SK-N-SH treated with all-trans-retinoic acid at 6 μM for 48 hours (cell line): ENCODE measurements around the gene CPNE5.

Experiments
- ATAC-seq: fragments of 200-7000 bp; cut with Tn5 transposase; 3 replicates; pipeline ENCODE4 v1.9.1; 2020; ENCODE audit warnings: mild to moderate bottlenecking, moderate library complexity
- ARNTL ChIP-seq: fragments of 450-650 bp; formaldehyde crosslinking; IDR thresholded peaks from 2 replicates; pipeline ENCODE4 v1.5.0; 2020; ENCODE audit warnings: low read depth, mild to moderate bottlenecking, moderate library complexity, borderline replicate concordance
- CREB5 ChIP-seq: fragments of 250-450 bp; sonication (Bioruptor Pico); IDR thresholded peaks from 2 replicates; pipeline ENCODE4 v1.5.1; 2020; ENCODE audit warnings: low read depth, mild to moderate bottlenecking, moderate library complexity
- CSDC2 ChIP-seq: fragments of 250-450 bp; sonication (Bioruptor Pico); IDR thresholded peaks from 2 replicates; pipeline ENCODE4 v1.5.0; 2020; ENCODE audit warnings: mild to moderate bottlenecking, moderate library complexity
- CSRNP3 ChIP-seq: fragments of 250-450 bp; sonication (Bioruptor Pico); IDR thresholded peaks from 2 replicates; pipeline ENCODE4 v1.5.1; 2021; ENCODE audit warnings: mild to moderate bottlenecking, moderate library complexity
- GLIS3 ChIP-seq: fragments of 250-450 bp; sonication (Bioruptor Pico); IDR thresholded peaks from 2 replicates; pipeline ENCODE4 v1.5.0; 2020; ENCODE audit warnings: mild to moderate bottlenecking, moderate library complexity
- ISL1 ChIP-seq: fragments of 250-450 bp; sonication (Bioruptor Pico); IDR thresholded peaks from 2 replicates; pipeline ENCODE4 v2.1.2; 2022; ENCODE audit warnings: mild to moderate bottlenecking, moderate library complexity
- OSR1 ChIP-seq: fragments of 250-450 bp; sonication (Bioruptor Pico); IDR thresholded peaks from 2 replicates; pipeline ENCODE4 v1.8.0; 2022; ENCODE audit warnings: moderate library complexity, mild to moderate bottlenecking, inconsistent platforms
- PATZ1 ChIP-seq: fragments of 250-450 bp; sonication (Bioruptor Pico); IDR thresholded peaks from 2 replicates; pipeline ENCODE4 v1.8.0; 2020; ENCODE audit warnings: mild to moderate bottlenecking, moderate library complexity, borderline replicate concordance
- POU6F1 ChIP-seq: fragments of 250-450 bp; sonication (Bioruptor Pico); IDR thresholded peaks from 2 replicates; pipeline ENCODE4 v1.8.0; 2021; ENCODE audit warnings: low read depth, mild to moderate bottlenecking, moderate library complexity, borderline replicate concordance
- PPARA ChIP-seq: fragments of 250-450 bp; sonication (Bioruptor Pico); IDR thresholded peaks from 2 replicates; pipeline ENCODE4 v1.5.0; 2020; ENCODE audit warnings: mild to moderate bottlenecking, borderline replicate concordance
- RARB ChIP-seq: fragments of 250-450 bp; sonication (Bioruptor Pico); IDR thresholded peaks from 2 replicates; pipeline ENCODE4 v1.8.0; 2021; ENCODE audit warnings: mild to moderate bottlenecking, moderate library complexity
- SNAI2 ChIP-seq: fragments of 250-450 bp; sonication (Bioruptor Pico); IDR thresholded peaks from 2 replicates; pipeline ENCODE4 v1.5.0; 2020; ENCODE audit warnings: mild to moderate bottlenecking, moderate library complexity
- TCF4 ChIP-seq: fragments of 250-450 bp; sonication (Bioruptor Pico); IDR thresholded peaks from 2 replicates; pipeline ENCODE4 v1.8.0; 2021; ENCODE audit warnings: mild to moderate bottlenecking, moderate library complexity, borderline replicate concordance
- TSHZ2 ChIP-seq: fragments of 250-450 bp; sonication (Bioruptor Pico); IDR thresholded peaks from 2 replicates; pipeline ENCODE4 v1.5.0; 2020; ENCODE audit warnings: mild to moderate bottlenecking, moderate library complexity
- ZC3H10 ChIP-seq: fragments of 250-450 bp; sonication (Bioruptor Pico); IDR thresholded peaks from 2 replicates; pipeline ENCODE4 v1.5.1; 2021; ENCODE audit warnings: mild to moderate bottlenecking, moderate library complexity
- ZFP3 ChIP-seq: fragments of 250-450 bp; sonication (Bioruptor Pico); IDR thresholded peaks from 2 replicates; pipeline ENCODE4 v1.5.0; 2020; ENCODE audit warnings: mild to moderate bottlenecking, moderate library complexity
- ZFP30 ChIP-seq: fragments of 450-650 bp; formaldehyde crosslinking; IDR thresholded peaks from 2 replicates; pipeline ENCODE4 v1.5.0; 2022; ENCODE audit warnings: mild to moderate bottlenecking, moderate library complexity
- ZNF565 ChIP-seq: fragments of 450-650 bp; formaldehyde crosslinking; conservative IDR thresholded peaks from 2 replicates; pipeline ENCODE4 v1.5.0; 2020; ENCODE audit warnings: low read depth, mild to moderate bottlenecking, moderate library complexity
- ZNF70 ChIP-seq: fragments of 450-650 bp; formaldehyde crosslinking; IDR thresholded peaks from 2 replicates; pipeline ENCODE4 v1.5.0; 2020; ENCODE audit warnings: mild to moderate bottlenecking, moderate library complexity
- ZNF8 ChIP-seq: fragments of 450-650 bp; formaldehyde crosslinking; IDR thresholded peaks from 2 replicates; pipeline ENCODE4 v1.5.0; 2020; ENCODE audit warnings: mild to moderate bottlenecking, moderate library complexity

The CPNE5 gene

GRCh38 chr6:36746251-36746650, 93.0 kb downstream of the CPNE5 start:
- TF ChIP-seq ZFP30: no peak

GRCh38 chr6:36745836-36746235, 93.4 kb downstream of the CPNE5 start:
- TF ChIP-seq ZFP3 (no peak), ISL1 (CRISPR knock-in tag) (no peak), PPARA (CRISPR knock-in tag) (no peak), ARNTL (CRISPR knock-in tag) (no peak)
- TF ChIP-seq, all 23 proteins: peak for 0
- ATAC-seq: no peak

More at GRCh38 chr6:36746251-36746650, 93.0 kb downstream of the CPNE5 start:
- ATAC-seq: no peak

- TF ChIP-seq RARB (CRISPR knock-in tag) (no peak), ZFP3 (no peak), CSDC2 (CRISPR knock-in tag) (no peak), ZNF8 (CRISPR knock-in tag) (no peak), ISL1 (CRISPR knock-in tag) (no peak), POU6F1 (CRISPR knock-in tag) (no peak), CSRNP3 (no peak), ZC3H10 (CRISPR knock-in tag) (no peak), ZFP30 (no peak), ZNF565 (CRISPR knock-in tag) (no peak), GLIS3 (CRISPR knock-in tag) (no peak)
- no peak for ATAC-seq
Measured at GRCh38 chr6:36745283-36745682, 94.0 kb downstream of the CPNE5 start.

- TF ChIP-seq PATZ1 (CRISPR knock-in tag) (no peak), RARB (CRISPR knock-in tag) (no peak), ISL1 (CRISPR knock-in tag) (no peak), CREB5 (no peak), TCF4 (CRISPR knock-in tag) (no peak), SNAI2 (no peak), ZNF70 (no peak), OSR1 (CRISPR knock-in tag) (no peak), ARNTL (CRISPR knock-in tag) (no peak), ZNF565 (CRISPR knock-in tag) (no peak), GLIS3 (CRISPR knock-in tag) (no peak), ZNF8 (CRISPR knock-in tag) (no peak), ZFP30 (no peak), CSDC2 (CRISPR knock-in tag) (no peak), TSHZ2 (CRISPR knock-in tag) (no peak)
- ATAC-seq: no peak
Measured at GRCh38 chr6:36744304-36744673, 95.0 kb downstream of the CPNE5 start.
